Neural progenitor cell (in vitro differentiated cells): ENCODE measurements around the gene CRYBA4. TPM values are rescaled to one million over a fixed set of nuclear protein-coding genes. Genes with fewer than 3 reads are reported as not detected.

Experiments
- DNase-seq: peaks from one replicate; pipeline ENCODE4 v3.0.0-alpha.2; 2016; ENCODE audit warnings: low spot score
- H2AFZ ChIP-seq: fragments of 200-600 bp; sonication (generic); replicated peaks from 2 replicates; pipeline ENCODE4 v1.6.1; 2016; ENCODE audit warnings: antibody characterized with exemption
- H3F3A ChIP-seq: fragments of 200-600 bp; sonication (generic); 2 replicates; pipeline ENCODE4 v1.6.1; 2016; ENCODE audit warnings: antibody characterized with exemption, low read depth
- H3K27ac ChIP-seq: fragments of 200-600 bp; sonication (generic); 2 replicates; pipeline ENCODE4 v1.5.1; 2016; ENCODE audit warnings: mild to moderate bottlenecking
- H3K27me3 ChIP-seq: fragments of 200-600 bp; sonication (generic); 2 replicates; pipeline ENCODE4 v1.6.1; 2016; ENCODE audit warnings: mild to moderate bottlenecking, moderate library complexity
- H3K36me3 ChIP-seq: fragments of 200-600 bp; sonication (generic); 2 replicates; pipeline ENCODE4 v1.5.1; 2016
- H3K4me1 ChIP-seq: fragments of 200-600 bp; sonication (generic); 2 replicates; pipeline ENCODE4 v1.6.1; 2016; ENCODE audit warnings: mixed run types
- H3K4me2 ChIP-seq: fragments of 200-600 bp; sonication (generic); 2 replicates; pipeline ENCODE4 v1.6.1; 2016
- H3K4me3 ChIP-seq: fragments of 200-600 bp; sonication (generic); 2 replicates; pipeline ENCODE4 v1.5.1; 2016
- H3K79me2 ChIP-seq: fragments of 200-600 bp; sonication (generic); 2 replicates; pipeline ENCODE4 v1.6.1; 2016; ENCODE audit warnings: low read depth
- H3K9ac ChIP-seq: fragments of 200-600 bp; sonication (generic); 2 replicates; pipeline ENCODE4 v1.6.1; 2016
- H3K9me3 ChIP-seq: fragments of 200-600 bp; sonication (generic); 2 replicates; pipeline ENCODE4 v1.5.1; 2016; ENCODE audit warnings: low read depth
- H4K20me1 ChIP-seq: fragments of 200-600 bp; sonication (generic); 2 replicates; pipeline ENCODE4 v1.6.1; 2016; ENCODE audit warnings: low read depth
- H3K27ac Mint-ChIP-seq: 3 replicates; pipeline ENCODE4 v1.8.0; 2021; ENCODE audit warnings: mixed read lengths
- H3K27me3 Mint-ChIP-seq: 2 replicates; pipeline ENCODE4 v1.8.0; 2022; ENCODE audit warnings: low read depth, mild to moderate bottlenecking, inconsistent platforms, moderate library complexity, mixed read lengths; ENCODE audit not compliant: insufficient read depth
- H3K36me3 Mint-ChIP-seq: 3 replicates; pipeline ENCODE4 v1.8.0; 2021; ENCODE audit warnings: mixed read lengths
- H3K4me1 Mint-ChIP-seq: 3 replicates; pipeline ENCODE4 v1.8.0; 2021; ENCODE audit warnings: mixed read lengths
- H3K4me3 Mint-ChIP-seq: 3 replicates; pipeline ENCODE4 v1.8.0; 2021; ENCODE audit warnings: mild to moderate bottlenecking, moderate library complexity, mixed read lengths
- H3K9me3 Mint-ChIP-seq: 3 replicates; pipeline ENCODE4 v1.8.0; 2020; ENCODE audit warnings: mixed read lengths
- CTCF ChIP-seq: fragments of 200-600 bp; sonication (generic); IDR thresholded peaks from 2 replicates; pipeline ENCODE4 v1.5.1; 2017; ENCODE audit warnings: antibody characterized with exemption, mild to moderate bottlenecking
- EZH2 ChIP-seq: fragments of 200-600 bp; sonication (generic); IDR thresholded peaks from 2 replicates; pipeline ENCODE4 v1.6.1; 2017; ENCODE audit warnings: antibody characterized with exemption, mild to moderate bottlenecking, moderate library complexity
- EZH2phosphoT487 ChIP-seq: fragments of 200-600 bp; sonication (generic); IDR thresholded peaks from 2 replicates; pipeline ENCODE4 v1.6.1; 2017; ENCODE audit warnings: antibody characterized with exemption
- total RNA-seq: library from RNA; depleted of rRNA; stranded (reverse); fragments of >200 nt; gene quantifications from 2 replicates; pipeline ENCODE4 v1.2.3, GENCODE V29; 2015; ENCODE audit warnings: low replicate concordance

The CRYBA4 gene
- total RNA-seq, 1 donor from 2014 or later = 1.1 TPM

GRCh38 chr22:26587991-26588613, 33.7 kb upstream of the CRYBA4 start:
- Histone ChIP-seq H3K4me3 (no peak overlapping the region), H3K4me2 (peak overlapping the region; percentile 99), H3F3A (peaks cover 5% of the 10 kb centered on the region), H3K36me3 (peaks cover 6% of the 10 kb centered on the region), H3K9me3 (peaks cover 4% of the 10 kb centered on the region), H4K20me1 (peaks cover 36% of the 10 kb centered on the region), H3K79me2 (peaks cover 40% of the 10 kb centered on the region), H3K27ac (no peak overlapping the region), H2AFZ (no peak overlapping the region), H3K9ac (no peak overlapping the region), H3K27me3 (peaks cover 3% of the 10 kb centered on the region), H3K4me1 (peaks cover 5% of the 10 kb centered on the region)
- H3K27ac Mint-ChIP-seq = no peak overlapping the region
- no peak for DNase-seq
- H3K9me3 Mint-ChIP-seq = peaks cover 5% of the 10 kb centered on the region
- peak overlapping the region; percentile 91 for H3K4me3 Mint-ChIP-seq
- peaks cover 13% of the 10 kb centered on the region for H3K27me3 Mint-ChIP-seq
- TF ChIP-seq EZH2 (no peak), EZH2phosphoT487 (no peak), CTCF (no peak)
- H3K36me3 Mint-ChIP-seq = peaks cover 6% of the 10 kb centered on the region
- peaks cover 20% of the 10 kb centered on the region for H3K4me1 Mint-ChIP-seq

GRCh38 chr22:26588729-26589366, 32.9 kb upstream of the CRYBA4 start:
- Mint-ChIP-seq H3K36me3 (peaks cover 6% of the 10 kb centered on the region), H3K9me3 (peaks cover 5% of the 10 kb centered on the region), H3K4me3 (peak overlapping the region; percentile 91), H3K27me3 (peaks cover 13% of the 10 kb centered on the region), H3K27ac (peak overlapping the region; percentile 69), H3K4me1 (peaks cover 20% of the 10 kb centered on the region)
- Histone ChIP-seq H4K20me1 (peaks cover 32% of the 10 kb centered on the region), H3F3A (peaks cover 9% of the 10 kb centered on the region), H3K79me2 (peaks cover 40% of the 10 kb centered on the region), H3K9me3 (peaks cover 4% of the 10 kb centered on the region), H3K27me3 (peaks cover 3% of the 10 kb centered on the region), H3K36me3 (peaks cover 6% of the 10 kb centered on the region), H3K9ac (no peak overlapping the region), H3K4me2 (peak overlapping the region; percentile 99), H2AFZ (no peak overlapping the region), H3K4me1 (peaks cover 6% of the 10 kb centered on the region), H3K27ac (no peak overlapping the region), H3K4me3 (peak overlapping the region; percentile 100)
- no peak for DNase-seq
- TF ChIP-seq EZH2 (no peak), EZH2phosphoT487 (no peak), CTCF (no peak)

- peak; percentile 54 for DNase-seq
Observed at GRCh38 chr22:26589367-26589844, 32.4 kb upstream of the CRYBA4 start.

More at GRCh38 chr22:26589367-26589844, 32.4 kb upstream of the CRYBA4 start:
- peak overlapping the region; percentile 91 for H3K4me3 Mint-ChIP-seq
- H3K4me1 Mint-ChIP-seq = peaks cover 18% of the 10 kb centered on the region
- Histone ChIP-seq H3K27ac (no peak overlapping the region), H3K4me1 (peaks cover 10% of the 10 kb centered on the region), H4K20me1 (peaks cover 26% of the 10 kb centered on the region), H3F3A (peaks cover 15% of the 10 kb centered on the region), H3K27me3 (peaks cover 3% of the 10 kb centered on the region), H3K9me3 (peaks cover 4% of the 10 kb centered on the region), H3K79me2 (peaks cover 34% of the 10 kb centered on the region), H2AFZ (peak overlapping the region; percentile 77), H3K4me2 (peak overlapping the region; percentile 99), H3K9ac (peak overlapping the region; percentile 78), H3K4me3 (peak overlapping the region; percentile 100), H3K36me3 (peaks cover 6% of the 10 kb centered on the region)
- peaks cover 6% of the 10 kb centered on the region for H3K36me3 Mint-ChIP-seq
- TF ChIP-seq CTCF (peak; percentile 3), EZH2phosphoT487 (no peak)
- H3K27me3 Mint-ChIP-seq = peaks cover 13% of the 10 kb centered on the region
- H3K9me3 Mint-ChIP-seq = peaks cover 5% of the 10 kb centered on the region
- H3K27ac Mint-ChIP-seq = peak overlapping the region; percentile 69
